AG04449 (cell line): ENCODE results near the gene NAA10.

Source experiments
- CTCF ChIA-PET: fragments of 350-600 bp; formaldehyde crosslinking; extraction: SDS; loops from one replicate; lab custom pipeline; 2021; ENCODE audit warnings: antibody characterized with exemption; lab: Yijun Ruan, JAX
- POLR2A ChIA-PET: fragments of 400-600, 350-600 bp; formaldehyde crosslinking; extraction: SDS; loops from one replicate; lab custom pipeline; 2020; ENCODE audit warnings: antibody characterized with exemption, inconsistent platforms; lab: Yijun Ruan, JAX
- DNase-seq: peaks from one replicate; pipeline ENCODE4 v3.0.0-alpha.2; 2010; ENCODE audit warnings: low read depth, low spot score
- H3K4me3 ChIP-seq: 2 replicates; pipeline ENCODE4 v1.5.1; 2011; ENCODE audit warnings: low read depth, mild to moderate bottlenecking, control low read depth, low read length
- CTCF ChIP-seq: IDR thresholded peaks from one replicate; pipeline ENCODE4 v1.5.1; 2011; ENCODE audit warnings: mild to moderate bottlenecking, moderate library complexity, low read length, control low read depth, inconsistent platforms; ENCODE audit not compliant: insufficient read depth; ENCODE audit errors: missing control alignments

Gene NAA10

DNA sequence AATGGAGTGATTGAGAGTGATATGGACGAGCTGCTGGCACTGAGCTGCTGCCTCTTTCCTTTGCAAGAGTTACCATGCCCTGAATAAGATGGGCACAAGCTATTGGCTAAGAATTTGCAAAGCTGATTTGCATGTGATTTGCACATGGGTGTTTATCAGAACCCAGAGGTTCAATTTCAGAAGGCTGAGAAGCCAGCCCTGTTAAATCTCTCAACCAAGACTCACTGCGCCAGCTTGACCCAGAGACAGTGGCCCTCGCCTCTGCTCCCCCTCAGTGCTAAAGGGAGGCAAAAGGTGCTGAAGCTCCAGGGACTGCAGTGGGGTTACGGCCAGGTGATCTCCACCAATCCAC lies 9.5 kb downstream of the NAA10 start:
- no peak overlapping the region for H3K4me3 ChIP-seq
- no peak for TF ChIP-seq CTCF
- CTCF ChIA-PET, result interaction anchor here (2.8 to 6.6 kb wide), 4 partner anchors 14 to 162 kb away, joined by 7 to 84 read pairs (median 20); partner anchors contain the start of genes HCFC1, PLXNB3 and RENBP
- DNase-seq, result no peak
- POLR2A ChIA-PET, result interaction anchor here (0.6 kb wide), 1 partner anchor 8 kb away, joined by 3 read pairs; no protein-coding TSS in a partner anchor

DNA sequence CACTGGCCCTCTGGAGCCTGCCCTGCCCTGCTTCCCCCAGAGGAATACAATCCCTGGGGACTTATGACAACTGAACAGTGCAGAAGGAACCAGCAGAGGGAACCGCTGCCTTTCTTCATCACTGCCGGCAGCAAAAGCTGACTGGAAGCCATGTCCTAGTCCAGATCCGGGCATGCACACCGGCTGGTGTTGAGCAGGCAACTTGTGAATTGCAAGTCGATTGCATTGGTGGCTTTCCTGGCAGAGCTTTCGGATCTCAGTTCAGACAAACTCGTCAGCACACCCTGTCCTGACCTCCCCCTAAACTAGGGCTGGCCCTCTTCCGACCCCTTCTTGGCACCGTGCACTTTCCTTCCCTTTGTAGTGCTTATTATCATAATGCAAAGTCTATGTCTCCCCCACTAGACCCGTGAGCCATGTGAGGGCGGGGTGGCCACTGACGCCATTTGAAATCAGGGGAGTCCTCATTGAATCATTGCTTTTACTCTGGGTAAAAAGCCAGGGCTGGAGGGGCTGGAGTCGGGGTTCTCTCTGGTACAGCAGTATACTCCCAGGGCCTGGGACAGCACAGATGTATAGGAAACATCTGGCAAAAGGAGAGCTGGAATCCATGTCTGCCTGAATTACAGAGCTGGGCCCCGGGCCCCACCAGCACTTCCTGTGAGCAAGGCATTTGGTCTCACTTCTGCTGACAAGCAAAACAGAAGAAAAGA lies 10.5 kb downstream of the NAA10 start:
- ChIA-PET CTCF (interaction anchor here (2.8 to 6.6 kb wide), 4 partner anchors 13 to 161 kb away, joined by 7 to 84 read pairs (median 20); partner anchors contain the start of genes HCFC1, PLXNB3 and RENBP), POLR2A (interaction anchor here (1.0 kb wide), 1 partner anchor 130 kb away, joined by 4 read pairs; the partner anchor contains the start of genes IDH3G and SSR4)
- H3K4me3 ChIP-seq, result no peak overlapping the region
- no peak for DNase-seq
- TF ChIP-seq CTCF, result no peak

- DNase-seq, result no peak
- POLR2A ChIA-PET, result no interaction called here
- CTCF ChIA-PET, result interaction anchor here (1.0 to 6.6 kb wide), 7 partner anchors 11 to 158 kb away, joined by 3 to 84 read pairs (median 4); partner anchors contain the start of gene RENBP
- no peak overlapping the region for H3K4me3 ChIP-seq
- TF ChIP-seq CTCF, result peak; percentile 50
Observed at GRCh38 chrX:153922932-153923857, 11.6 kb downstream of the NAA10 start.

- no peak for TF ChIP-seq CTCF
- ChIA-PET POLR2A (no interaction called here), CTCF (interaction anchor here (1.2 to 6.6 kb wide), 6 partner anchors 11 to 156 kb away, joined by 3 to 84 read pairs (median 6); partner anchors contain the start of gene RENBP)
- no peak for DNase-seq
- H3K4me3 ChIP-seq, result no peak overlapping the region
Observed at GRCh38 chrX:153921511-153922446, 13.1 kb downstream of the NAA10 start.

DNA sequence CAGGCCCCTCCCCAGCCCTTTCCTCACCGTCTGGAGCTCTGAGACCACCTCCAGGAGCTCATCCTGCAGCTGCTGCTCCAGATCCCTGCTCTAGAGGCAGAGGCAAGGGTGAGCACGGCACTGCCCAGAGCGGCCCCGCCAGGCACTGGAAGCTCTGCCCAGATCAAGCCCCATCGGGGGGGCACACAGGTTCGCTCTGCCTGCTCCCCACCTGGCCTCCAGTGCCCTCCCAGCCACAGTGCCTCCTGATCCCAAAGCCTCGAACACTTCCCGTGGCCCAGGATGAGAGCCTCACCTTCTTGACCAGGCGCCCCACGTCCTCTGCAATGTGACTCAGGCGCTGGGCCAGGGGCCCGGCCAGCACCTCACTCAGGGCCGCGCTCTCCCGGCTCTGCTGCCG lies 13.8 kb downstream of the NAA10 start:
- no peak overlapping the region for H3K4me3 ChIP-seq
- no peak for TF ChIP-seq CTCF
- POLR2A ChIA-PET, result no interaction called here
- CTCF ChIA-PET, result interaction anchor here (1.9 to 6.6 kb wide), 2 partner anchors 28 to 68 kb away, joined by 4 to 84 read pairs; partner anchors contain the start of gene RENBP
- no peak for DNase-seq
